ENCODE results near the gene SCGB1A1.
A peak's percentile ranks its signal among the peaks of the same experiment; 100 is the strongest.

The SCGB1A1 gene

DNA sequence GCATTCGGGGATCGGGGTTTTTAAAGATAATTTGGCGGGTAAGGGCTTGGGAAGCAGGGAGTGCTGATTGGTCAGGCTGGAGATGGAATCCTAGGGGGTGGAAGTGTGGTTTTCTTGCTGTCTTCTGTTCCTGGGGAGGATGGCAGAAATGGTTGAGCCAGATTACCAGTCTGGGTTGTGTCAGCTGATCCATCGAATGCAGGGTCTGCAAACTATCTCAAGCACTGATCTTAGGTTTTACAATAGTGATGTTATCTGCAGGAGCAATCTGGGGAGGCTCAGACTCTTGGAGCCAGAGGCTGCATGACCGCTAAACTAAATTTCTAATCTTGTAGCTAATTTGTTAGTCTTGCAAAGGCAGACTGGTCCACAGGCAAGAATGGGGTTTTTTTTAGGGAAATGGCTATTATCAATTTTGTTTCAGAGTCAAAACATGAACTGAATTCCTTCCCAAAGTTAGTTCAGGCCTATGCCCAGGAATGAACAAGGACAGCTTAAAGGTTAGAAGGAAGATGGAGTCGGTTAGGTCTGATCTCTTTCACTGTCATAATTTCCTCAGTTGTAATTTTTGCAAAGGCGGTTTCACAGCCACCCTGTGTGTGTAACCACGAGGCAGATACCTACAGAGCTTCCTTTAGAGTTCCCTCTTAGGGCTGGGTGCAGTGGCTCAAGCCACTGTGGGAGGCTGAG is 10.2 kb downstream of the SCGB1A1 start:
- Histone ChIP-seq H3K56ac (ENCODE audit: low read length) (peak overlapping the region; percentile 12), H3K4ac (ENCODE audit: low read depth, low read length) (peak overlapping the region; percentile 90), H2BK5ac (ENCODE audit: low read length) (no peak overlapping the region), H3K79me1 (ENCODE audit: low read length) (no peaks in the 10 kb centered on the region), H3K4me1 (ENCODE audit: control insufficient read depth, low read depth, low read length) (peaks cover 9% of the 10 kb centered on the region), H3K27me3 (ENCODE audit: insufficient read depth, low read length, poor library complexity) (no peaks in the 10 kb centered on the region), H3K18ac (ENCODE audit: low read length) (peak overlapping the region; percentile 86), H3K27ac (ENCODE audit: low read depth, low read length) (no peak overlapping the region), H2BK15ac (replicated peaks; ENCODE audit: low read depth) (no peak overlapping the region), H4K5ac (ENCODE audit: low read length) (no peak overlapping the region), H3K79me2 (ENCODE audit: control insufficient read depth, insufficient read depth, low read length) (no peaks in the 10 kb centered on the region), H2AK5ac (ENCODE audit: low read length) (no peak overlapping the region), H3K36me3 (ENCODE audit: control insufficient read depth, insufficient read depth, low read length) (no peaks in the 10 kb centered on the region), H2BK120ac (ENCODE audit: low read depth, low read length) (peak overlapping the region; percentile 16), H3K4me2 (ENCODE audit: low read length) (no peak overlapping the region), H4K8ac (ENCODE audit: low read depth, low read length) (no peak overlapping the region), H3K4me3 (ENCODE audit: low read length) (no peak overlapping the region), H3K9ac (ENCODE audit: low read length) (no peak overlapping the region), H3K23ac (ENCODE audit: low read length) (no peak overlapping the region)
- no CpG with 5 or more reads among the region's 8 CpGs for WGBS (ENCODE audit: extremely low coverage, insufficient coverage, low lambda C conversion rate)
- peak; percentile 57 for DNase-seq

DNA sequence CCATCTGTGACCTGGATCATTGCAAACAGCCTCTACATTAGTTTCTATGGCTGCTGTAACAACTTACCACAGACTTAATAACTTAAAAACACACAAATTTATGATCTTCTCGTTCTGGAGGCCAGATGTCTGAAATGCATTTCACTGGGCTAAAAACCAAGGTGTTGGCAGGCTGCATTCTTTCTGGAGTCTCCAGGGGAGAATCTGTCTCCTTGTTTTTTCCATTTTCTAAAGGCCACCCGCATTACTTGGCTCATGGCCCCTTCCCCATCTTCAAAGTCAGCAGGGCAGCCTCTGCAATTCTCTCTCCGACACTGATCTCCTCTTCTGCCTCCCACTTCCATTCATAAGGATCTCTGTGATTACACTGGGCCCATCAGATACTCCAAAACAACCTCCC is 11.6 kb downstream of the SCGB1A1 start:
- no peak overlapping the region for H4K5ac ChIP-seq (ENCODE audit: low read length)
- WGBS (ENCODE audit: extremely low coverage, insufficient coverage, low lambda C conversion rate): no CpG with 5 or more reads among the region's 3 CpGs
- no peak overlapping the region for H3K4me2 ChIP-seq (ENCODE audit: low read length)

DNA sequence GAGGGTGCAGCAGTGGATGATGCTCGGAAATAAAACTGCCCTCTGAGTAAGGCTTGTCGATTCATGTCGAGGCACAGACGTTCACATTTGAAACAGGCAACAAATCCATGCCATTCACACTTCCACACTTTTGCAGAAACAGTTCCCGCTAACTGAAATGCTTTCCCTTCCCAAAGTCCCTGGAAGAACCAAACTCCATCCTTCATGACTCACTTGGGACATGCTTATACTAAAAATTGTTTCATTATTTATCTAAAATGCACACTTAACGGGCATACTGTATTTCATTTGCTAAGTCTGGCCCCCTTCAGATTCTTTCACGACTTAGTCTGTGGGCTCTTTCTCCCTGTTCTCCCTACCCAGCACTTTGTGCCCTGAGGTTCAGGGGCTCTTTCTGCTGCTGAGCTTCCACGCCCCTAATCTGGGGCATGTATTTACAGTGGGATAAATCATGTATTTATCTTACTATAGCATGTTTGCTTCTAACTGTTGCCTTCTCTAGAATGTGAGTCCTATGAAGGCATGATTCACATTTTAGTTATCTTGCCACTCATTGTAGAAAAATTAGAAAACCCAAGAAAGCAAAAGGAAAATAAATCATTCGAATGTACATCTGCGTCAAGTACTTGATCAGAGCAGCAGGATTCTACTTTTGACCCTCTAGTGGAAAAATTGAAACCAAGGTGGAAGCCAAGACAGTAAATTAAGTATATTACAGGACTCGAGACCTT is 12.5 kb downstream of the SCGB1A1 start:
- Histone ChIP-seq H2BK15ac (replicated peaks; ENCODE audit: low read depth) (no peak overlapping the region), H3K56ac (ENCODE audit: low read length) (no peak overlapping the region), H3K27ac (ENCODE audit: low read depth, low read length) (no peak overlapping the region), H3K79me2 (ENCODE audit: control insufficient read depth, insufficient read depth, low read length) (no peaks in the 10 kb centered on the region), H3K23ac (ENCODE audit: low read length) (no peak overlapping the region), H3K4me3 (ENCODE audit: low read length) (no peak overlapping the region), H3K4me1 (ENCODE audit: control insufficient read depth, low read depth, low read length) (peaks cover 9% of the 10 kb centered on the region), H2AK5ac (ENCODE audit: low read length) (no peak overlapping the region), H3K18ac (ENCODE audit: low read length) (no peak overlapping the region), H4K5ac (ENCODE audit: low read length) (no peak overlapping the region), H3K27me3 (ENCODE audit: insufficient read depth, low read length, poor library complexity) (no peaks in the 10 kb centered on the region), H3K79me1 (ENCODE audit: low read length) (no peaks in the 10 kb centered on the region), H3K4ac (ENCODE audit: low read depth, low read length) (no peak overlapping the region), H3K9ac (ENCODE audit: low read length) (no peak overlapping the region), H3K36me3 (ENCODE audit: control insufficient read depth, insufficient read depth, low read length) (no peaks in the 10 kb centered on the region), H4K8ac (ENCODE audit: low read depth, low read length) (no peak overlapping the region), H2BK120ac (ENCODE audit: low read depth, low read length) (no peak overlapping the region), H2BK5ac (ENCODE audit: low read length) (no peak overlapping the region), H3K4me2 (ENCODE audit: low read length) (no peak overlapping the region)
- DNase-seq: no peak
- WGBS (ENCODE audit: extremely low coverage, insufficient coverage, low lambda C conversion rate): no CpG with 5 or more reads among the region's 11 CpGs

More for the DNA sequence above, 11.6 kb downstream of the SCGB1A1 start:
- Histone ChIP-seq H3K36me3 (ENCODE audit: control insufficient read depth, insufficient read depth, low read length) (no peaks in the 10 kb centered on the region), H3K4me3 (ENCODE audit: low read length) (no peak overlapping the region), H3K79me2 (ENCODE audit: control insufficient read depth, insufficient read depth, low read length) (no peaks in the 10 kb centered on the region), H2BK5ac (ENCODE audit: low read length) (no peak overlapping the region), H2BK15ac (replicated peaks; ENCODE audit: low read depth) (no peak overlapping the region), H3K56ac (ENCODE audit: low read length) (no peak overlapping the region), H3K18ac (ENCODE audit: low read length) (no peak overlapping the region), H2BK120ac (ENCODE audit: low read depth, low read length) (no peak overlapping the region), H3K4me1 (ENCODE audit: control insufficient read depth, low read depth, low read length) (peaks cover 9% of the 10 kb centered on the region), H2AK5ac (ENCODE audit: low read length) (peak overlapping the region; percentile 18), H3K27ac (ENCODE audit: low read depth, low read length) (no peak overlapping the region), H3K9ac (ENCODE audit: low read length) (no peak overlapping the region), H4K8ac (ENCODE audit: low read depth, low read length) (no peak overlapping the region), H3K79me1 (ENCODE audit: low read length) (no peaks in the 10 kb centered on the region), H3K4ac (ENCODE audit: low read depth, low read length) (no peak overlapping the region), H3K23ac (ENCODE audit: low read length) (no peak overlapping the region), H3K27me3 (ENCODE audit: insufficient read depth, low read length, poor library complexity) (no peaks in the 10 kb centered on the region)
- DNase-seq: no peak

DNA sequence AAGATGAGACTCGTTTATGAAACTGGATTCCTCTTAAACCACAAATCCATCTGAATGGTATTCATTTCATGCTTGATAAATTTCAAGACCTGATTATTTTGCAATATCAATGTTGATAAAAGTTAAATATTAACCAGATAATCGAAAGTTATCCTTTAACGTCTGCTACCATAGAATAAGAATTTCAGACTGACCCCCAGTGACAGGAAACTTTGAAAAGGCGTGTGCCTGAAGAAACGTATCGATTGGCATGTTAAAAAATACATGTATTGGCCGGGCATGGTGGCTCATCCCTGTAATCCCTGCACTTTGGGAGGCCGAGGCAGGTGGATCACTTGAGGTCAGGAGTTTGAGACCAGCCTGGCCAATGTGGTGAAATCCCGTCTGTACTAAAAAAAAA is 13.9 kb downstream of the SCGB1A1 start:
- Histone ChIP-seq H3K79me2 (ENCODE audit: control insufficient read depth, insufficient read depth, low read length) (no peaks in the 10 kb centered on the region), H2AK5ac (ENCODE audit: low read length) (no peak overlapping the region), H3K4me2 (ENCODE audit: low read length) (no peak overlapping the region), H3K27me3 (ENCODE audit: insufficient read depth, low read length, poor library complexity) (no peaks in the 10 kb centered on the region), H3K79me1 (ENCODE audit: low read length) (no peaks in the 10 kb centered on the region), H2BK120ac (ENCODE audit: low read depth, low read length) (no peak overlapping the region), H4K8ac (ENCODE audit: low read depth, low read length) (no peak overlapping the region), H3K23ac (ENCODE audit: low read length) (no peak overlapping the region), H4K5ac (ENCODE audit: low read length) (no peak overlapping the region), H3K56ac (ENCODE audit: low read length) (no peak overlapping the region), H3K36me3 (ENCODE audit: control insufficient read depth, insufficient read depth, low read length) (no peaks in the 10 kb centered on the region), H3K18ac (ENCODE audit: low read length) (no peak overlapping the region), H3K4ac (ENCODE audit: low read depth, low read length) (no peak overlapping the region), H2BK5ac (ENCODE audit: low read length) (no peak overlapping the region), H3K4me1 (ENCODE audit: control insufficient read depth, low read depth, low read length) (peaks cover 5% of the 10 kb centered on the region), H2BK15ac (replicated peaks; ENCODE audit: low read depth) (no peak overlapping the region), H3K4me3 (ENCODE audit: low read length) (no peak overlapping the region), H3K27ac (ENCODE audit: low read depth, low read length) (no peak overlapping the region), H3K9ac (ENCODE audit: low read length) (no peak overlapping the region)
- WGBS (ENCODE audit: extremely low coverage, insufficient coverage, low lambda C conversion rate): no CpG with 5 or more reads among the region's 9 CpGs
- no peak for DNase-seq

DNA sequence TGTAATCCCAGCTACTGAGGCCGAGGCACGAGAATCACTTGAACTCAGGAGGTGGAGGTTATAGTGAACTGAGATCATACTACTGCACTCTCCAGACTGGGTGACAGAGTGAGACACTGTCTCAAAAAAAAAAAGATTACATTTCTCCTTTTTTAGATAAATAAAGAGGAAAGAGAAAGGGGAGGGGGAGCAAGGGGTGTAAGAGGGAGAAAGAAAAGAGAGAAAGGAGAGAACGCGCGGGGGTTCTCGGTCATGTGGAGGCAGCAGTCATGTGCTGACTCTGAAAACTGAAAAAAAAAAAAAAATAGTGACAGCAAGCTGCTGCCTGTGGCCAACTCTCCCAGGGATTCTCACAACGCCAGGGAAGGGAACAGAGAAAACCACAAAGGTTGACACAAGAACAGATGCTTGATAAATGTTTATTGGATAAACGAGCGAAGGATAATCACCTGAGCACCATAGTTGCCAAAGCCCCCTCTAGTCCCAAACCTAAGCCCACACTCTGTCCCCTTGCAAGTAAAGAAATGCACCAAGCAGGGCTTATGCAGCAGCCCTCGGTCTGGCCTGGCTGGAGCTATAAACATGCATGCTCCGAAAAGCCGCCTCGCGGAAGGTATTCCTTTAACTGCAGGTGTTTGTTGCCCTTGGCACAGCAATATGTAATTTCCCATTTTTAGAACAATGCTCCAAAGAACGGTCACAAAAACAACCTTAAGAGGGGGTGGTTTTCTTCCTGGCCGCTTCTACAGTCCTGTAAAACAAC is 14.5 kb downstream of the SCGB1A1 start:
- Histone ChIP-seq H3K4ac (ENCODE audit: low read depth, low read length) (no peak overlapping the region), H2BK15ac (replicated peaks; ENCODE audit: low read depth) (no peak overlapping the region), H3K18ac (ENCODE audit: low read length) (no peak overlapping the region), H3K4me1 (ENCODE audit: control insufficient read depth, low read depth, low read length) (peaks cover 2% of the 10 kb centered on the region), H3K56ac (ENCODE audit: low read length) (no peak overlapping the region), H3K27ac (ENCODE audit: low read depth, low read length) (no peak overlapping the region), H4K8ac (ENCODE audit: low read depth, low read length) (no peak overlapping the region), H2AK5ac (ENCODE audit: low read length) (no peak overlapping the region), H3K4me3 (ENCODE audit: low read length) (no peak overlapping the region), H3K79me1 (ENCODE audit: low read length) (no peaks in the 10 kb centered on the region), H2BK120ac (ENCODE audit: low read depth, low read length) (no peak overlapping the region), H3K4me2 (ENCODE audit: low read length) (no peak overlapping the region), H3K79me2 (ENCODE audit: control insufficient read depth, insufficient read depth, low read length) (no peaks in the 10 kb centered on the region), H3K23ac (ENCODE audit: low read length) (no peak overlapping the region), H3K9ac (ENCODE audit: low read length) (no peak overlapping the region), H2BK5ac (ENCODE audit: low read length) (no peak overlapping the region), H3K36me3 (ENCODE audit: control insufficient read depth, insufficient read depth, low read length) (no peaks in the 10 kb centered on the region), H4K5ac (ENCODE audit: low read length) (no peak overlapping the region), H3K27me3 (ENCODE audit: insufficient read depth, low read length, poor library complexity) (no peaks in the 10 kb centered on the region)
- no peak for DNase-seq
- WGBS (ENCODE audit: extremely low coverage, insufficient coverage, low lambda C conversion rate): no CpG with 5 or more reads among the region's 16 CpGs
